GM12878 (cell line): ENCODE data around the gene PRR23A.

Source experiments
- ATF2 ChIP-seq: IDR thresholded peaks from 2 replicates; pipeline ENCODE4 v1.6.1; 2012; ENCODE audit warnings: low read length, inconsistent platforms
- CEBPZ ChIP-seq: fragments of 150-350 bp; IDR thresholded peaks from 2 replicates; pipeline ENCODE4 v1.6.1; 2016; ENCODE audit warnings: low read depth, low read length
- CREB1 ChIP-seq: IDR thresholded peaks from 2 replicates; pipeline ENCODE4 v1.6.1; 2012; ENCODE audit warnings: low read depth, mild to moderate bottlenecking, inconsistent platforms
- CREM ChIP-seq: IDR thresholded peaks from 2 replicates; pipeline ENCODE4 v1.6.1; 2014; ENCODE audit warnings: antibody characterized with exemption, low read depth
- CTCF ChIP-seq, 3 experiments: IDR thresholded peaks in 2 of 3; conservative IDR thresholded peaks in 1 of 3; 2 replicates each; pipeline ENCODE4 v1.5.1; 2011; ENCODE audit warnings: low read depth in 3 of 3, low read length in 3 of 3, mild to moderate bottlenecking in 3 of 3, control low read depth in 2 of 3, moderate library complexity in 2 of 3, inconsistent platforms in 1 of 3, mixed read lengths in 1 of 3; ENCODE audit not compliant: control insufficient read depth in 2 of 3, insufficient read depth in 1 of 3; ENCODE audit errors: extremely low read depth in 1 of 3
- E2F8 ChIP-seq: fragments of 450-650 bp; IDR thresholded peaks from 2 replicates; pipeline ENCODE4 v1.6.1; 2018; ENCODE audit warnings: mild to moderate bottlenecking, low read depth, moderate library complexity; ENCODE audit not compliant: partially characterized antibody
- ELK1 ChIP-seq: IDR thresholded peaks from 2 replicates; pipeline ENCODE4 v1.6.1; 2012; ENCODE audit warnings: low read depth, low read length, improper control_type of control experiment
- EZH2 ChIP-seq: IDR thresholded peaks from 2 replicates; pipeline ENCODE4 v1.6.1; 2012; ENCODE audit warnings: low read depth, mild to moderate bottlenecking, control low read depth, inconsistent platforms, low read length, borderline replicate concordance; ENCODE audit not compliant: control insufficient read depth
- NR2C2 ChIP-seq: IDR thresholded peaks from 2 replicates; pipeline ENCODE4 v1.6.1; 2011; ENCODE audit warnings: borderline replicate concordance, low read depth; ENCODE audit not compliant: control insufficient read depth, insufficient read length
- POLR2A ChIP-seq: IDR thresholded peaks from 2 replicates; pipeline ENCODE4 v1.6.1; 2011; ENCODE audit warnings: low read depth, mild to moderate bottlenecking, low read length
- ZBTB11 ChIP-seq: fragments of 450-650 bp; formaldehyde crosslinking; IDR thresholded peaks from 2 replicates; pipeline ENCODE4 v1.5.0; 2022; ENCODE audit warnings: mild to moderate bottlenecking, missing genetic modification characterization

GRCh38 chr3:139020868-139021234, 14.8 kb upstream of the PRR23A start, which contains the start of gene PRR23B:
- no peak for TF ChIP-seq CREM
- TF ChIP-seq ZBTB11 (CRISPR knock-in tag), result no peak
- TF ChIP-seq CTCF (IDR thresholded peaks at IDR 0.05 in 2 of 3, conservative IDR thresholded peaks at IDR 0.05 in 1 of 3; ENCODE audit: control insufficient read depth in 2 of 3, extremely low read depth in 1 of 3, insufficient read depth in 1 of 3, low read depth in 3 of 3, low read length in 3 of 3), result peak in 1 of 3 experiments; percentile 16; a peak in 1 of 6 replicates
- TF ChIP-seq E2F8, result no peak
- TF ChIP-seq CREB1, result no peak
- TF ChIP-seq POLR2A, result no peak
- no peak for TF ChIP-seq ELK1
- TF ChIP-seq CEBPZ, result no peak
- TF ChIP-seq ATF2, result no peak
- no peak for TF ChIP-seq EZH2
- TF ChIP-seq NR2C2, result no peak
